ENCODE measurements around the gene NFIA.

- TF ChIP-seq EZH2 (optimal IDR thresholded peaks at IDR 0.05; ENCODE audit: low read depth, low read length) (no peak), CTCF (IDR thresholded peaks at IDR 0.05; ENCODE audit: low read length) (no peak), EZH2phosphoT487 (IDR thresholded peaks at IDR 0.05; ENCODE audit: low read length) (no peak)
Observed at GRCh38 chr1:61294930-61295329, 212.6 kb downstream of the NFIA start.
